ENCODE results near the gene ZNF701.

GRCh38 chr19:52570000-52570861 lies at the start of gene ZNF701:
- TF ChIP-seq CTCF (IDR thresholded peaks at IDR 0.05) (no peak), POLR2A (IDR thresholded peaks at IDR 0.05) (peak in 1 of 2 donors; percentile 34)

Data from lower leg skin (tissue), 3 donors.